K562 (cell line): ENCODE measurements around the gene CPSF2. TPM values are rescaled to one million over a fixed set of nuclear protein-coding genes. Genes with fewer than 3 reads are reported as not detected.

Experiments used
- GMEB1 ChIP-seq: fragments of 250-450 bp; sonication (Bioruptor Pico); IDR thresholded peaks from 2 replicates; pipeline ENCODE4 v1.4.0; 2020; ENCODE audit warnings: mild to moderate bottlenecking
- NFXL1 ChIP-seq: fragments of 450-650 bp; formaldehyde crosslinking; IDR thresholded peaks from 2 replicates; pipeline ENCODE4 v1.4.0; 2021; ENCODE audit warnings: mild to moderate bottlenecking
- polyA plus RNA-seq, 8 experiments: library from polyadenylated mRNA; depleted of rRNA in 4 of 8; stranded (reverse) in 5 of 8; unstranded in 3 of 8; fragments of >200 nt; fragmentation: Nextera tagmentation in 2 of 8; fragmentation: Illumina TruSeq in 1 of 8; extraction: Ambion mirVana in 2 of 8; extraction: Trizol in 1 of 8; gene quantifications; 2 replicates each; pipeline versions ENCODE4 v1.2.1 to v1.2.3, GENCODE V29; 2011 to 2014; ENCODE audit warnings: inconsistent platforms in 1 of 8, missing spikeins in 1 of 8
- total RNA-seq, 7 experiments: library from RNA; depleted of rRNA in 6 of 7; stranded (reverse); fragments of >200 nt in 6 of 7; fragmentation: Illumina TruSeq in 2 of 7; extraction: Trizol in 2 of 7; gene quantifications; 2 replicates each; pipeline versions ENCODE4 v1.2.1 to v1.2.3, GENCODE V29; 2011 to 2021; ENCODE audit warnings: low replicate concordance in 1 of 7
- TF ChIP-seq, protein P1 (sequence below): fragments of 250-450 bp; sonication (Bioruptor Pico); IDR thresholded peaks from 2 replicates; pipeline ENCODE4 v1.4.0; 2020
- TF ChIP-seq, protein P2 (sequence below): fragments of 250-450 bp; sonication (Bioruptor Pico); IDR thresholded peaks from 2 replicates; pipeline ENCODE4 v1.4.0; 2020

CPSF2 gene
- total and polyA plus RNA-seq, 9 of the 15 experiments (the other 6 are each of a cell fraction or from before 2014, with no cell fraction given): 20.8 to 71.3 (median 49.0) TPM

- no peak for TF ChIP-seq NFXL1
- TF ChIP-seq GMEB1: no peak
- TF ChIP-seq, protein P1, sequence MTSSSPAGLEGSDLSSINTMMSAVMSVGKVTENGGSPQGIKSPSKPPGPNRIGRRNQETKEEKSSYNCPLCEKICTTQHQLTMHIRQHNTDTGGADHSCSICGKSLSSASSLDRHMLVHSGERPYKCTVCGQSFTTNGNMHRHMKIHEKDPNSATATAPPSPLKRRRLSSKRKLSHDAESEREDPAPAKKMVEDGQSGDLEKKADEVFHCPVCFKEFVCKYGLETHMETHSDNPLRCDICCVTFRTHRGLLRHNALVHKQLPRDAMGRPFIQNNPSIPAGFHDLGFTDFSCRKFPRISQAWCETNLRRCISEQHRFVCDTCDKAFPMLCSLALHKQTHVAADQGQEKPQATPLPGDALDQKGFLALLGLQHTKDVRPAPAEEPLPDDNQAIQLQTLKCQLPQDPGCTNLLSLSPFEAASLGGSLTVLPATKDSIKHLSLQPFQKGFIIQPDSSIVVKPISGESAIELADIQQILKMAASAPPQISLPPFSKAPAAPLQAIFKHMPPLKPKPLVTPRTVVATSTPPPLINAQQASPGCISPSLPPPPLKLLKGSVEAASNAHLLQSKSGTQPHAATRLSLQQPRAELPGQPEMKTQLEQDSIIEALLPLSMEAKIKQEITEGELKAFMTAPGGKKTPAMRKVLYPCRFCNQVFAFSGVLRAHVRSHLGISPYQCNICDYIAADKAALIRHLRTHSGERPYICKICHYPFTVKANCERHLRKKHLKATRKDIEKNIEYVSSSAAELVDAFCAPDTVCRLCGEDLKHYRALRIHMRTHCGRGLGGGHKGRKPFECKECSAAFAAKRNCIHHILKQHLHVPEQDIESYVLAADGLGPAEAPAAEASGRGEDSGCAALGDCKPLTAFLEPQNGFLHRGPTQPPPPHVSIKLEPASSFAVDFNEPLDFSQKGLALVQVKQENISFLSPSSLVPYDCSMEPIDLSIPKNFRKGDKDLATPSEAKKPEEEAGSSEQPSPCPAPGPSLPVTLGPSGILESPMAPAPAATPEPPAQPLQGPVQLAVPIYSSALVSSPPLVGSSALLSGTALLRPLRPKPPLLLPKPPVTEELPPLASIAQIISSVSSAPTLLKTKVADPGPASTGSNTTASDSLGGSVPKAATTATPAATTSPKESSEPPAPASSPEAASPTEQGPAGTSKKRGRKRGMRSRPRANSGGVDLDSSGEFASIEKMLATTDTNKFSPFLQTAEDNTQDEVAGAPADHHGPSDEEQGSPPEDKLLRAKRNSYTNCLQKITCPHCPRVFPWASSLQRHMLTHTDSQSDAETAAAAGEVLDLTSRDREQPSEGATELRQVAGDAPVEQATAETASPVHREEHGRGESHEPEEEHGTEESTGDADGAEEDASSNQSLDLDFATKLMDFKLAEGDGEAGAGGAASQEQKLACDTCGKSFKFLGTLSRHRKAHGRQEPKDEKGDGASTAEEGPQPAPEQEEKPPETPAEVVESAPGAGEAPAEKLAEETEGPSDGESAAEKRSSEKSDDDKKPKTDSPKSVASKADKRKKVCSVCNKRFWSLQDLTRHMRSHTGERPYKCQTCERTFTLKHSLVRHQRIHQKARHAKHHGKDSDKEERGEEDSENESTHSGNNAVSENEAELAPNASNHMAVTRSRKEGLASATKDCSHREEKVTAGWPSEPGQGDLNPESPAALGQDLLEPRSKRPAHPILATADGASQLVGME (CRISPR knock-in tag): no peak
- TF ChIP-seq, protein P2, sequence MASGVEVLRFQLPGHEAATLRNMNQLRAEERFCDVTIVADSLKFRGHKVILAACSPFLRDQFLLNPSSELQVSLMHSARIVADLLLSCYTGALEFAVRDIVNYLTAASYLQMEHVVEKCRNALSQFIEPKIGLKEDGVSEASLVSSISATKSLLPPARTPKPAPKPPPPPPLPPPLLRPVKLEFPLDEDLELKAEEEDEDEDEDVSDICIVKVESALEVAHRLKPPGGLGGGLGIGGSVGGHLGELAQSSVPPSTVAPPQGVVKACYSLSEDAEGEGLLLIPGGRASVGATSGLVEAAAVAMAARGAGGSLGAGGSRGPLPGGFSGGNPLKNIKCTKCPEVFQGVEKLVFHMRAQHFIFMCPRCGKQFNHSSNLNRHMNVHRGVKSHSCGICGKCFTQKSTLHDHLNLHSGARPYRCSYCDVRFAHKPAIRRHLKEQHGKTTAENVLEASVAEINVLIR (CRISPR knock-in tag): no peak
These were observed 38.9 kb downstream of the CPSF2 start (continued) for GRCh38 chr14:92160619-92161018.
